BLaER1 treated with 17β-estradiol and CSF1 and Interleukin-3, amounts not matched to agents 10 nM and 100 nM (cell line): Measurements from ENCODE around the gene LDHA.

Experiments
- H3K27ac ChIP-seq, 11 experiments: shearing (Covaris generic); formaldehyde crosslinking; 2 replicates each; pipeline ENCODE4 v1.8.1; 2022
- H3K27me3 ChIP-seq, 11 experiments: shearing (Covaris generic); formaldehyde crosslinking; 2 replicates each; pipeline ENCODE4 v1.8.1; 2022
- H3K36me3 ChIP-seq, 11 experiments: shearing (Covaris generic); formaldehyde crosslinking; 2 replicates each; pipeline ENCODE4 v1.8.1; 2022
- H3K4me1 ChIP-seq, 10 experiments: shearing (Covaris generic); formaldehyde crosslinking; 2 replicates each; pipeline ENCODE4 v1.8.1; 2022
- H3K4me2 ChIP-seq, 11 experiments: shearing (Covaris generic); formaldehyde crosslinking; 2 replicates each; pipeline ENCODE4 v1.8.1; 2022
- H3K4me3 ChIP-seq, 10 experiments: shearing (Covaris generic); formaldehyde crosslinking; 2 replicates each; pipeline ENCODE4 v1.8.1; 2022
- H3K9ac ChIP-seq, 11 experiments: shearing (Covaris generic); formaldehyde crosslinking; 2 replicates each; pipeline ENCODE4 v1.8.1; 2022
- H3K9me3 ChIP-seq, 11 experiments: shearing (Covaris generic); formaldehyde crosslinking; replicated peaks in 1 of 11; 2 replicates each; pipeline ENCODE4 v1.8.1; 2022
- H4K20me1 ChIP-seq, 11 experiments: shearing (Covaris generic); formaldehyde crosslinking; 2 replicates each; pipeline ENCODE4 v1.8.1; 2022
- Cebpa-rat ChIP-seq, 11 experiments: shearing (Covaris generic); IDR thresholded peaks; 2 replicates each; pipeline ENCODE4 v1.8.1; 2022

LDHA gene

GRCh38 chr11:18452927-18453326, 58.6 kb downstream of the LDHA start:
- H3K4me2 ChIP-seq, result no peak overlapping the region
- no peak overlapping the region for H3K9ac ChIP-seq
- no peak overlapping the region for H3K27ac ChIP-seq
- peaks cover 0 to 11% (median 0%) of the 10 kb centered on the region in 10 experiments; a peak in 6 of 20 replicates for H3K4me1 ChIP-seq
- TF ChIP-seq Cebpa-rat (IDR thresholded peaks at IDR 0.05), result no peak
- no peaks in the 10 kb centered on the region for H3K27me3 ChIP-seq
- H3K4me3 ChIP-seq, result no peak overlapping the region
- no peaks in the 10 kb centered on the region for H3K36me3 ChIP-seq
- H4K20me1 ChIP-seq, result no peaks in the 10 kb centered on the region
- H3K9me3 ChIP-seq, result peaks cover 0 to 10% (median 8%) of the 10 kb centered on the region in 11 experiments; a peak in 8 of 22 replicates

DNA sequence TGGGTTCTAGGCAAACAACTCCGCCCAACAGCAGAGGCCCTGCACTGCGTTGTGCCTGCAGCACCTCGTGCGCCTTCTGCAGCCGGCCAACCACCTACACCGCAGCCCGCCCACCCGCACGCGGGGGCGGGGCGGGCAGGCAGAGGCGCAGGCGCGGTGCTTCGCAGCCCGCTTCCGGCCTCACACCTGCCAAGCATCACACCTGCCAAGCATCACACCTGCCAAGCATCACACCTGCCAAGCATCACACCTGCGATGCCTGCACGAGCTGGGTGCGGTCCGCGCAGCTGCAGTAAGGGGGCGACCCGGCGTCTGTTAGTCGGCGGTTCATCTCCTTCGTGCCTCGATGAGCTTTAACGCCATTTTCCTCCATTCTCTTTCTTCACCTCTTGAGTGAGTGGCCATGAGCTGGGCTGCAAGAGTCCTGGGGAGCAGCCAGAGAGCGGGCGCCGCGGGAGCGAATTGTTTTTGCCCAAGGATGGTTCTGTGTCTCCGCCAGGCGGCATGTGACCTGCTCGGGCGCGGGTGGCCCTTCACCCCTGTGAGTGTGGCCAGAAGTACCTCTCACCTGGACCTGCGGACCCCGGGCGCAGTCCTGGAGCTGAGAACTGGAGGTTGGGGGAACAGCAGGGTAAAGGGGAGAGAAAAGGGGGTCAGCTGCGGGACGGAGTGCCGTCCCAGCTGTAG, 61.5 kb downstream of the LDHA start, which contains the start of gene LDHAL6A:
Gene LDHAL6A, plus strand, starts transcription at position 171 of the 687 bp plus-strand sequence. CDS start 825 bp downstream, outside the sequence.
- Histone ChIP-seq H3K4me2 (no peak within 1 kb of the TSS), H3K4me1 (no peaks in the 10 kb centered on the region), H3K4me3 (no peak within 1 kb of the TSS), H3K9ac (no peak within 1 kb of the TSS), H3K27me3 (no peaks in the 10 kb centered on the region), H3K27ac (no peak within 1 kb of the TSS), H3K36me3 (no peaks in the 10 kb centered on the region), H3K9me3 (peaks cover 0 to 10% (median 8%) of the 10 kb centered on the region in 11 experiments; a peak in 8 of 22 replicates), H4K20me1 (no peaks in the 10 kb centered on the region)
- no peak for TF ChIP-seq Cebpa-rat (IDR thresholded peaks at IDR 0.05)

- Histone ChIP-seq H3K4me1 (no peaks in the 10 kb centered on the region), H3K27ac (no peak overlapping the region), H3K36me3 (no peaks in the 10 kb centered on the region), H4K20me1 (no peaks in the 10 kb centered on the region), H3K4me3 (no peak overlapping the region), H3K27me3 (no peaks in the 10 kb centered on the region), H3K9me3 (peaks cover 0 to 10% (median 8%) of the 10 kb centered on the region in 11 experiments; a peak in 8 of 22 replicates), H3K9ac (no peak overlapping the region), H3K4me2 (no peak overlapping the region)
- TF ChIP-seq Cebpa-rat (IDR thresholded peaks at IDR 0.05), result no peak
Measured at GRCh38 chr11:18457450-18457849, 63.1 kb downstream of the LDHA start.
